PFSK-1 (cell line): Measurements from ENCODE around the gene YY2.

Experiments
- FOXP2 ChIP-seq: optimal IDR thresholded peaks from 2 replicates; pipeline ENCODE3; 2011; ENCODE audit warnings: borderline replicate concordance, control low read depth, inconsistent platforms; ENCODE audit not compliant: insufficient read depth; ENCODE audit errors: extremely low read length, extremely low read depth
- POLR2AphosphoS5 ChIP-seq: IDR thresholded peaks from 2 replicates; pipeline ENCODE4 v1.6.1; 2012; ENCODE audit warnings: low read depth, mild to moderate bottlenecking, control low read depth, low read length, moderate library complexity
- REST ChIP-seq, 2 experiments: IDR thresholded peaks; 2 replicates each; pipeline versions ENCODE4 v1.6.1 to v1.8.0; 2011 to 2012; ENCODE audit warnings: low read depth in 2 of 2, low read length in 2 of 2, control low read depth in 1 of 2, inconsistent platforms in 1 of 2, mild to moderate bottlenecking in 1 of 2, moderate library complexity in 1 of 2; ENCODE audit not compliant: insufficient read depth in 1 of 2
- SIN3A ChIP-seq: IDR thresholded peaks from 2 replicates; pipeline ENCODE4 v1.6.1; 2012; ENCODE audit warnings: mild to moderate bottlenecking, low read length, moderate library complexity, borderline replicate concordance; ENCODE audit not compliant: insufficient read depth
- TAF1 ChIP-seq: IDR thresholded peaks from 2 replicates; pipeline ENCODE4 v1.6.1; 2012; ENCODE audit warnings: low read length, control low read depth, borderline replicate concordance; ENCODE audit not compliant: insufficient read depth

- no peak for TF ChIP-seq POLR2AphosphoS5
- TF ChIP-seq TAF1: no peak
- TF ChIP-seq REST (IDR thresholded peaks at IDR 0.05; ENCODE audit: insufficient read depth in 1 of 2, low read depth in 2 of 2, low read length in 2 of 2): no peak
- no peak for TF ChIP-seq SIN3A
- TF ChIP-seq FOXP2: no peak
Measured at GRCh38 chrX:21806691-21807090, 49.1 kb upstream of the YY2 start.
